Dermis blood vessel endothelial cell (primary cell): ENCODE data around the gene SPRYD4. TPM values are rescaled to one million over a fixed set of nuclear protein-coding genes. Genes with fewer than 3 reads are reported as not detected.

Source experiments
- DNase-seq: peaks from one replicate; pipeline ENCODE4 v3.0.0; 2010
- total RNA-seq: library from RNA; depleted of rRNA; stranded (reverse); fragments of >200 nt; gene quantifications from 2 replicates; pipeline ENCODE4 v1.2.3, GENCODE V29; 2014

The SPRYD4 gene
- total RNA-seq, 1 donor from 2014 or later = 2.4 TPM

- peak; percentile 94 for DNase-seq
Observed at GRCh38 chr12:56521590-56522371, 53.4 kb downstream of the SPRYD4 start, which contains the start of gene RBMS2. Gene RBMS2, plus strand, starts transcription at chr12:56521820. Its CDS starts 204 bp downstream, at chr12:56522024.

DNA sequence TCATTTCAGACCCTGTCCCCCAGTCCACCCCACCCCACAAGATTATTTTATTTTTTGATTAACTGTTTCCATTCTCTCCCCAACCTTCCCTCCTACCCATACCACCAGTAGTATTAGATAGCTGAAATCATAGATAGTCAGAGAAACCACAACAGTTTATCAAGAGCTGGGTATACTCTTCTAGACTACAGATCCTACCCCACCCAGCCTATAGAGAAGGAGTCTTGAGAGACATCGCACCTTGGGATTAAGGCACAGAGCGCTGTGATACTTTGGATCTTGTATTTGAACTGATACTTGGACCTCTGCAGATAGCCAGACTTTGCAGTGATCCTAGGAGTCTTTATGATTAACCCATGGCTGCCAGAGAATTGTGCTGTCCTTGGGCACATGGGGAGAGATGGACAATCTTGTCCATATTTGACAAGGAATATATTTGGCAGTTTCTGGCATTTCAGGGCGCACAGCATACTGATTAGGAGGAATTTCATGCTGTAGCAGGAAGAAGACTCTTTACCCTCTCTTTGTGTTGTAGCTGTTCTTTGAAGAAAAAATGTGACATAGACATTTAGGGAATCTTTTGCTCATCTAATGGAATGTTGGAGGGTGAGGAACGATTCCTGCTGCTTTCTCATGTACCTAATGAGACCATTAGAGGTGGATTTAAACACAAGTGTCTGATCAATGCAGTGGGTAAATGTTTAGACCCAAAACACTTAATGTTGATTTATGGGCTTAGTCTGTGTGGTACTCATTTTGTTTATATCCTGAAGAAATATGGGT lies 54.2 kb downstream of the SPRYD4 start:
- peak; percentile 51 for DNase-seq

- no peak for DNase-seq
Observed at GRCh38 chr12:56528846-56529245, 60.5 kb downstream of the SPRYD4 start.

Other genes with a start within 250 kb of the SPRYD4 start
- gene RNF41, start 246.7 kb upstream of the SPRYD4 start, total RNA-seq = 102 and 119 TPM in 2 replicates
- 24.8 and 32.9 TPM in 2 replicates for gene NABP2, start 244.2 kb upstream of the SPRYD4 start, total RNA-seq
- not detected in 2 replicates for gene SLC39A5, start 238.5 kb upstream of the SPRYD4 start, total RNA-seq
- gene ANKRD52, start 210.2 kb upstream of the SPRYD4 start, total RNA-seq = 23.0 and 31.5 TPM in 2 replicates
- gene COQ10A, start 201.6 kb upstream of the SPRYD4 start, total RNA-seq = 8.4 and 10.0 TPM in 2 replicates
- gene CS, start 168.2 kb upstream of the SPRYD4 start, total RNA-seq = 67.0 and 267 TPM in 2 replicates
- gene CNPY2, start 152.6 kb upstream of the SPRYD4 start, total RNA-seq = 80.0 and 94.8 TPM in 2 replicates
- 16.8 and 24.2 TPM in 2 replicates for gene PAN2, start 134.6 kb upstream of the SPRYD4 start, total RNA-seq
- 0.23 and 0.34 TPM in 2 replicates for gene IL23A, start 129.7 kb upstream of the SPRYD4 start, total RNA-seq
- 72.7 and 95.0 TPM in 2 replicates for gene STAT2, start 108.5 kb upstream of the SPRYD4 start, total RNA-seq
- gene APOF, start 105.7 kb upstream of the SPRYD4 start, total RNA-seq = not detected in 2 replicates
- gene TIMELESS, start 19.2 kb upstream of the SPRYD4 start, total RNA-seq = 8.8 and 24.7 TPM in 2 replicates
- gene MIP, start 13.9 kb upstream of the SPRYD4 start, total RNA-seq = not detected in 2 replicates
- gene GLS2, start 19.6 kb downstream of the SPRYD4 start, total RNA-seq = 0.28 and 0.51 TPM in 2 replicates
- 37.9 and 76.6 TPM in 2 replicates for gene RBMS2, start 53.2 kb downstream of the SPRYD4 start, total RNA-seq
- 23.5 and 40.9 TPM in 2 replicates for gene BAZ2A, start 161.7 kb downstream of the SPRYD4 start, total RNA-seq
- 402 and 579 TPM in 2 replicates for gene ATP5F1B, start 177.4 kb downstream of the SPRYD4 start, total RNA-seq
- 54.1 and 116 TPM in 2 replicates for gene PTGES3, start 219.7 kb downstream of the SPRYD4 start, total RNA-seq